Measurements from ENCODE around the gene SLC37A1. TPM values are rescaled to one million over a fixed set of nuclear protein-coding genes. Genes with fewer than 3 reads are reported as not detected.
"Not testable (repeated sequence)": the region's sequence is repeated elsewhere in the genome, so short reads cannot be mapped to it uniquely, and the experiment has no call there.

Gene SLC37A1
- total and polyA plus RNA-seq, 2 donors: 5.7 to 7.9 TPM

- no peaks in the 10 kb centered on the region for H3K4me1 ChIP-seq (ENCODE audit: insufficient read depth)
- H3K4me3 ChIP-seq (ENCODE audit: low read depth, low read length): no peak overlapping the region
- WGBS: 46% methylated on average over 13 of the region's 13 CpGs
- no peak overlapping the region for H3K27ac ChIP-seq (ENCODE audit: low read depth)
- no peak for DNase-seq (ENCODE audit: extremely low spot score)
- H3K36me3 ChIP-seq (ENCODE audit: insufficient read depth): no peaks in the 10 kb centered on the region
Measured at GRCh38 chr21:42624095-42624790, 110.6 kb downstream of the SLC37A1 start.

GRCh38 chr21:42624936-42625335 is 111.3 kb downstream of the SLC37A1 start:
- H3K36me3 ChIP-seq (ENCODE audit: insufficient read depth): no peaks in the 10 kb centered on the region
- no peaks in the 10 kb centered on the region for H3K4me1 ChIP-seq (ENCODE audit: insufficient read depth)
- DNase-seq (ENCODE audit: extremely low spot score): no peak
- H3K4me3 ChIP-seq (ENCODE audit: low read depth, low read length): no peak overlapping the region
- H3K27ac ChIP-seq (ENCODE audit: low read depth): no peak overlapping the region
- 84% methylated on average over 6 of the region's 6 CpGs for WGBS

GRCh38 chr21:42626171-42626570 is 112.5 kb downstream of the SLC37A1 start:
- no peaks in the 10 kb centered on the region for H3K4me1 ChIP-seq (ENCODE audit: insufficient read depth)
- no peak overlapping the region for H3K4me3 ChIP-seq (ENCODE audit: low read depth, low read length)
- WGBS: 90% methylated on average over 14 of the region's 14 CpGs
- H3K27ac ChIP-seq (ENCODE audit: low read depth): no peak overlapping the region
- H3K36me3 ChIP-seq (ENCODE audit: insufficient read depth): no peaks in the 10 kb centered on the region
- no peak for DNase-seq (ENCODE audit: extremely low spot score)

DNA sequence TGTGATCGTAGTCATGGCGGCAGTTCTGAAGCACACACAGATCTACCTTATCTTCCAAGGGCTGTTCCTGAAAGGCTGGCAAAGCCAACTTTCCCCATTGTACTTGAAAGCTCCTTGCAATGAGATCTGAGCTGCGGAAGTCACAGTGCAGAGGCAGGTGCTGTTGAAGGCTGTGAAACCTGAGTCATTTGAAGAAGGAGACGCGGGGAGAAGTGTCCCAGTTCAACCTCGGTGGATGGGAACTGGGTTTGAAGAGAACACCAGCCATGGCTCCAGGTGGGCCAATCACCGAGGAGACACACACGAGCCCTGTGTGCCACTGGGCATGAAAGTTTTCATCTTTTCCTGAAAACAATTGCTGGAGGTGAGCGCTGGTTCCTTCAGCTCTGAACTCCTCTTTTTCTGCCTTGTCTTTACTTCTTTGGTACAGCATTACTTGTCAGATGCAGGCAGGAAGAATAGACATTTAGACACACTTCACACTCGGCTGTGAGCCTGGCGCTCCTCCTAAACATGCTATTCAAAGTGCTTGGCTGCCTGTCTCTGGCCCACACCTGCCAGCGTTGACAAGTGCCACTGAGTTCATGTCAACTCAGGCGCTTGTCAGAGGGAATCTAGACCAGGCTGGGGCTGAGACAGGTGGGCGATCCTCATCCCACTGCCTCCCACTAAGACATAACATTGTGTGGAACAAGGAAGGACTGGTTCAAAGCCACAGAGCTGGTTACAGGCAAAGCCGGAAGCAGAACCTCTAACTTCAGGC is 114.1 kb downstream of the SLC37A1 start:
- Histone ChIP-seq H3K36me3 (ENCODE audit: insufficient read depth) (no peaks in the 10 kb centered on the region), H3K4me3 (ENCODE audit: low read depth, low read length) (no peak overlapping the region), H3K4me1 (ENCODE audit: insufficient read depth) (no peaks in the 10 kb centered on the region), H3K27ac (ENCODE audit: low read depth) (no peak overlapping the region)
- no peak for DNase-seq (ENCODE audit: extremely low spot score)
- WGBS: 86% methylated on average over 15 of the region's 15 CpGs

DNA sequence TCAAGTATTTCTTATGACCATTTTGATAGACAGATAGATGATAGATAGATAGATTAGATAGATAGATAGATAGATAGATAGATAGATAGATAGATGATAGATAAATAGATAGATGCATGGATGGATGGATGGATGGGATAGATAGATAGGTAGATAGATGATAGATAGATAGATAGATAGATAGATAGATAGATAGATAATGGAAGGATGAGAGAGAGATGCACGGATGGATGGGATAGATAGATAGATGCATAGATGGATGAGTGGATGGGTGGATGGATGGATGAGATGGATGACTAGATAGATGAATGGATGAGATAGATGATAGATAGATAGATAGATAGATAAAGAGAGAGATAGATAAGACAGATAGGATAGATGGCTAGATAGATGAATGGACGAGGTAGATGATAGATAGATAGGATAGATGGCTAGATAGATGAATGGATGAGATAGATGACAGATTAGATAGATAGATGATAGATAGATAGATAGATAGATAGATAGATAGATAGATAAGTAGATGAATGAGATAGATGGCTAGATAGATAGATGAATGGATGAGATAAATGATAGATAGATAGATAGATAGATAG is 114.9 kb downstream of the SLC37A1 start:
- not testable (repeated sequence) for DNase-seq (ENCODE audit: extremely low spot score); H3K4me3 ChIP-seq (ENCODE audit: low read depth, low read length); H3K36me3 ChIP-seq (ENCODE audit: insufficient read depth); H3K4me1 ChIP-seq (ENCODE audit: insufficient read depth); H3K27ac ChIP-seq (ENCODE audit: low read depth)
- WGBS: 86% methylated on average over 2 of the region's 2 CpGs

DNA sequence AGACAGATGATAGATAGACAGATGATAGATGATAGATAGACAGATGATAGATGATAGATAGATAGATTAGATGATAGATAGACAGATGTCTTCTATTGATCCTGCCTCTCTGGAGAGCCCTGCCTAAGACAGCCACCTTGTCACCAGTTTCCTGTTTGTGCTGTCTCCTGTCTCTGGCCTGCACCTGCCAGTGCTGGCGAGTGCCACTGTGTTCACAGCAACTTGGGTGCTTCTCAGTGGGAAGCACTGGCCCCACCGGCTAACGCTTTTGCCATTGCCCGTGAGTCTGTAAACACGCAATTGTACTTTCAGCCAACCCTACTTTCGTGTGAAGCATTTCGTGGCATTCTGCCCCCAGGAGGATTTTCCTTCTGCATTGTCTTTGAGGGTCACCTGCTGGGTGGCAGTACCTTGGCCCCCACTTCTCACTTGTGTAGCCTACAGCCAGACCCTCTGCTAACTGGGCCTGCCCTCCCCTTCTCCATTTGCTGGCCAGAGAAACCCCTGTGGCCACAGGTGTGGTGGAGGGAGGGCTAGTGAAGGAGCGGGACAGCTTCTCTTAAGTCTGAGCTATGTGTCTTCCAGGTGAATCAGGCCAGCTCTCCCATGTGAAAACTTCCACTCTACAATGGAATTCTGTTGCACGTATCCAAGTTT is 116.4 kb downstream of the SLC37A1 start:
- Histone ChIP-seq H3K4me1 (ENCODE audit: insufficient read depth) (no peaks in the 10 kb centered on the region), H3K36me3 (ENCODE audit: insufficient read depth) (no peaks in the 10 kb centered on the region), H3K27ac (ENCODE audit: low read depth) (no peak overlapping the region), H3K4me3 (ENCODE audit: low read depth, low read length) (no peak overlapping the region)
- DNase-seq (ENCODE audit: extremely low spot score): no peak
- WGBS: 79% methylated on average over 9 of the region's 9 CpGs

DNA sequence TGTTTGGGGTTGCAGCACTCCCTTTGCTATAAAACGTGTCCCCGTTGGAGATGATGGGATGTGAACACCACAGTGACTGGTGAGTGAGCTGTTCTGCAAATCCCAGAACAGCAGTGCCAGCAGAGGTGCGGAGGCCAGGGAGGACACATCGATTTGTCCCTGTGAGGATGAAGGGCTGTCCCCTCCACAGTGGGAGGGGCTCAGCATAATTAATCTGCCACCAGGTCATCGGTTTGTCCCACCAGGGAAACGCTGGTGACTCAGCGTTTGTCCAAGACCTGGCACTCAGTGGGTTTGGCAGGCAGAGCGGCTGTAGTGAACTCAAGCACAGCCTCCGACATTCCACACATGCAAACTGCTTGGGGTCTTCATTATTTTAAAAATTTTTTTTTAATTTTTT is 117.0 kb downstream of the SLC37A1 start:
- Histone ChIP-seq H3K36me3 (ENCODE audit: insufficient read depth) (no peaks in the 10 kb centered on the region), H3K4me3 (ENCODE audit: low read depth, low read length) (no peak overlapping the region), H3K27ac (ENCODE audit: low read depth) (no peak overlapping the region), H3K4me1 (ENCODE audit: insufficient read depth) (no peaks in the 10 kb centered on the region)
- DNase-seq (ENCODE audit: extremely low spot score): no peak
- 67% methylated on average over 9 of the region's 9 CpGs for WGBS

Other genes with a start within 250 kb of the SLC37A1 start
- gene TFF3, start 198.4 kb upstream of the SLC37A1 start, total RNA-seq: 6.8 TPM
- gene TFF3, start 198.4 kb upstream of the SLC37A1 start, polyA plus RNA-seq: 9.9 TPM
- not detected for gene TFF2, start 162.9 kb upstream of the SLC37A1 start, total RNA-seq
- not detected for gene TFF2, start 162.9 kb upstream of the SLC37A1 start, polyA plus RNA-seq
- not detected for gene TFF1, start 147.3 kb upstream of the SLC37A1 start, total RNA-seq
- not detected for gene TFF1, start 147.3 kb upstream of the SLC37A1 start, polyA plus RNA-seq
- gene TMPRSS3, start 117.8 kb upstream of the SLC37A1 start, total RNA-seq: not detected
- not detected for gene TMPRSS3, start 117.8 kb upstream of the SLC37A1 start, polyA plus RNA-seq
- gene UBASH3A, start 110.0 kb upstream of the SLC37A1 start, total RNA-seq: 0.32 TPM
- 0.27 TPM for gene UBASH3A, start 110.0 kb upstream of the SLC37A1 start, polyA plus RNA-seq
- gene RSPH1, start 17.6 kb upstream of the SLC37A1 start, total RNA-seq: 0.26 TPM
- 0.84 TPM for gene RSPH1, start 17.6 kb upstream of the SLC37A1 start, polyA plus RNA-seq
- gene PDE9A, start 139.8 kb downstream of the SLC37A1 start, total RNA-seq: 13.5 TPM
- 33.2 TPM for gene PDE9A, start 139.8 kb downstream of the SLC37A1 start, polyA plus RNA-seq

All from urinary bladder (tissue), 4 donors.